Left ventricle myocardium inferior (tissue), 1 donor: ENCODE results near the gene RCOR3. TPM values are rescaled to one million over a fixed set of nuclear protein-coding genes. Genes with fewer than 3 reads are reported as not detected.

Experiments used
- DNase-seq: peaks from one replicate; pipeline ENCODE4 v3.0.0-alpha.2; 2020
- H3K27ac ChIP-seq: fragments of 200-600 bp; replicated peaks from 2 replicates; pipeline ENCODE4 v1.8.0; 2021
- H3K27me3 ChIP-seq: fragments of 200-600 bp; 2 replicates; pipeline ENCODE4 v1.8.0; 2021; ENCODE audit warnings: low read depth
- H3K36me3 ChIP-seq: fragments of 200-600 bp; 2 replicates; pipeline ENCODE4 v1.8.0; 2021
- H3K4me1 ChIP-seq: fragments of 200-600 bp; 2 replicates; pipeline ENCODE4 v1.8.0; 2021
- H3K4me3 ChIP-seq: fragments of 200-600 bp; 2 replicates; pipeline ENCODE4 v1.8.0; 2021; ENCODE audit warnings: mild to moderate bottlenecking, moderate library complexity
- H3K9me3 ChIP-seq: fragments of 200-600 bp; replicated peaks from 2 replicates; pipeline ENCODE4 v1.8.0; 2021
- intact Hi-C: fragments of 100-400 bp; cut with micrococcal nuclease; formaldehyde crosslinking; loops from one replicate; pipeline ENCODE4 v1.11.0; 2022
- total RNA-seq: library from RNA; stranded (reverse); fragmentation: NEBNext Ultra II Directional; extraction: Animal tissue kit (Norgen Biotek cat#: 25700); gene quantifications from one replicate; pipeline ENCODE4 v1.2.1, GENCODE V29; 2021
- TF ChIP-seq, protein P1 (sequence below): fragments of 200-600 bp; IDR thresholded peaks from 2 replicates; pipeline ENCODE4 v1.8.0; 2021; ENCODE audit warnings: antibody characterized with exemption, mild to moderate bottlenecking, borderline replicate concordance
- donor health status: DM: no; HTN: yes; CAD: no; lungs with severe emphysema.

Gene RCOR3
- total RNA-seq, 1 donor from 2014 or later, result 48.3 TPM

DNA sequence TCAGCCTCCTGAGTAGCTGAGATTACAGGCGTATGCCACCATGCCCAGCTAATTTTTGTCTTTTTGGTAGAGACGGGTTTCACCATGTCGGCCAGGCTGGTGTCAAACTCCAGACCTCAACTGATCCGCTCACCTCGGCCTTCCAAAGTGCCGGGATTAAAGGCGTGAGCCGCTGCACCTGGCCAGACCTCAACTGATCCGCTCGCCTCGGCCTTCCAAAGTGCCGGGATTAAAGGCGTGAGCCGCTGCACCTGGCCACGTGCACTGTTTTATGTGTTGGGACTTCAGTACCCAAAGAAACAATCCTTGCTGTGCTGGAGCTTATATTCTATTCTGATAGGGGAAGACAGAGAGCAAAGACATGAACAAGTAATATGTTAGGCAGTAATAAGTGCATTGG is 77.6 kb downstream of the RCOR3 start:
- H3K9me3 ChIP-seq, result no peaks in the 10 kb centered on the region
- DNase-seq, result no peak
- H3K4me3 ChIP-seq, result no peak overlapping the region
- TF ChIP-seq, protein P1, sequence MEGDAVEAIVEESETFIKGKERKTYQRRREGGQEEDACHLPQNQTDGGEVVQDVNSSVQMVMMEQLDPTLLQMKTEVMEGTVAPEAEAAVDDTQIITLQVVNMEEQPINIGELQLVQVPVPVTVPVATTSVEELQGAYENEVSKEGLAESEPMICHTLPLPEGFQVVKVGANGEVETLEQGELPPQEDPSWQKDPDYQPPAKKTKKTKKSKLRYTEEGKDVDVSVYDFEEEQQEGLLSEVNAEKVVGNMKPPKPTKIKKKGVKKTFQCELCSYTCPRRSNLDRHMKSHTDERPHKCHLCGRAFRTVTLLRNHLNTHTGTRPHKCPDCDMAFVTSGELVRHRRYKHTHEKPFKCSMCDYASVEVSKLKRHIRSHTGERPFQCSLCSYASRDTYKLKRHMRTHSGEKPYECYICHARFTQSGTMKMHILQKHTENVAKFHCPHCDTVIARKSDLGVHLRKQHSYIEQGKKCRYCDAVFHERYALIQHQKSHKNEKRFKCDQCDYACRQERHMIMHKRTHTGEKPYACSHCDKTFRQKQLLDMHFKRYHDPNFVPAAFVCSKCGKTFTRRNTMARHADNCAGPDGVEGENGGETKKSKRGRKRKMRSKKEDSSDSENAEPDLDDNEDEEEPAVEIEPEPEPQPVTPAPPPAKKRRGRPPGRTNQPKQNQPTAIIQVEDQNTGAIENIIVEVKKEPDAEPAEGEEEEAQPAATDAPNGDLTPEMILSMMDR, result no peak
- intact Hi-C loops, result no loop called here
- no peaks in the 10 kb centered on the region for H3K36me3 ChIP-seq
- H3K4me1 ChIP-seq, result peaks cover 17% of the 10 kb centered on the region
- H3K27ac ChIP-seq, result no peak overlapping the region
- H3K27me3 ChIP-seq, result no peaks in the 10 kb centered on the region

- Histone ChIP-seq H3K27me3 (no peaks in the 10 kb centered on the region), H3K9me3 (no peaks in the 10 kb centered on the region), H3K27ac (no peak overlapping the region), H3K4me1 (peaks cover 8% of the 10 kb centered on the region), H3K36me3 (no peaks in the 10 kb centered on the region), H3K4me3 (no peak overlapping the region)
- TF ChIP-seq, protein P1, result no peak
- DNase-seq, result no peak
- intact Hi-C loops, result no loop called here
Measured at GRCh38 chr1:211337430-211338223, 78.5 kb downstream of the RCOR3 start.

- H3K27ac ChIP-seq, result no peak overlapping the region
Measured at GRCh38 chr1:211338224-211338620, 79.1 kb downstream of the RCOR3 start.

GRCh38 chr1:211339631-211340041 is 80.5 kb downstream of the RCOR3 start:
- intact Hi-C loops, result no loop called here
- no peak for DNase-seq
- Histone ChIP-seq H3K36me3 (no peaks in the 10 kb centered on the region), H3K27ac (no peak overlapping the region), H3K4me1 (peaks cover 7% of the 10 kb centered on the region), H3K4me3 (no peak overlapping the region), H3K27me3 (no peaks in the 10 kb centered on the region), H3K9me3 (no peaks in the 10 kb centered on the region)
- TF ChIP-seq, protein P1, result no peak

More at GRCh38 chr1:211338224-211338620, 79.1 kb downstream of the RCOR3 start:
- TF ChIP-seq, protein P1, result no peak
- DNase-seq, result no peak
- Histone ChIP-seq H3K4me1 (peaks cover 7% of the 10 kb centered on the region), H3K4me3 (no peak overlapping the region), H3K9me3 (no peaks in the 10 kb centered on the region), H3K36me3 (no peaks in the 10 kb centered on the region), H3K27me3 (no peaks in the 10 kb centered on the region)
- intact Hi-C loops, result no loop called here

- no peak for DNase-seq
- no peaks in the 10 kb centered on the region for H3K27me3 ChIP-seq
- TF ChIP-seq, protein P1, result no peak
- H3K27ac ChIP-seq, result no peak overlapping the region
- H3K9me3 ChIP-seq, result no peaks in the 10 kb centered on the region
- peaks cover 4% of the 10 kb centered on the region for H3K4me1 ChIP-seq
- intact Hi-C loops, result no loop called here
- no peaks in the 10 kb centered on the region for H3K36me3 ChIP-seq
- no peak overlapping the region for H3K4me3 ChIP-seq
Measured at GRCh38 chr1:211340622-211341507, 81.7 kb downstream of the RCOR3 start.
